SK-N-SH treated with all-trans-retinoic acid at 6 μM for 48 hours (cell line): Measurements from ENCODE around the gene SLC66A3.
A peak's percentile ranks its signal among the peaks of the same experiment; 100 is the strongest.

Source experiments
- ATAC-seq: fragments of 200-7000 bp; cut with Tn5 transposase; 3 replicates; pipeline ENCODE4 v1.9.1; 2020; ENCODE audit warnings: mild to moderate bottlenecking, moderate library complexity
- ARNTL ChIP-seq: fragments of 450-650 bp; formaldehyde crosslinking; IDR thresholded peaks from 2 replicates; pipeline ENCODE4 v1.5.0; 2020; ENCODE audit warnings: low read depth, mild to moderate bottlenecking, moderate library complexity, borderline replicate concordance
- BACH2 ChIP-seq: fragments of 250-450 bp; sonication (Bioruptor Pico); IDR thresholded peaks from 2 replicates; pipeline ENCODE4 v1.9.0; 2021; ENCODE audit warnings: mild to moderate bottlenecking, borderline replicate concordance
- CSRNP3 ChIP-seq: fragments of 250-450 bp; sonication (Bioruptor Pico); IDR thresholded peaks from 2 replicates; pipeline ENCODE4 v1.5.1; 2021; ENCODE audit warnings: mild to moderate bottlenecking, moderate library complexity
- GLIS3 ChIP-seq: fragments of 250-450 bp; sonication (Bioruptor Pico); IDR thresholded peaks from 2 replicates; pipeline ENCODE4 v1.5.0; 2020; ENCODE audit warnings: mild to moderate bottlenecking, moderate library complexity
- ISL1 ChIP-seq: fragments of 250-450 bp; sonication (Bioruptor Pico); IDR thresholded peaks from 2 replicates; pipeline ENCODE4 v2.1.2; 2022; ENCODE audit warnings: mild to moderate bottlenecking, moderate library complexity
- PATZ1 ChIP-seq: fragments of 250-450 bp; sonication (Bioruptor Pico); IDR thresholded peaks from 2 replicates; pipeline ENCODE4 v1.8.0; 2020; ENCODE audit warnings: mild to moderate bottlenecking, moderate library complexity, borderline replicate concordance
- RARB ChIP-seq: fragments of 250-450 bp; sonication (Bioruptor Pico); IDR thresholded peaks from 2 replicates; pipeline ENCODE4 v1.8.0; 2021; ENCODE audit warnings: mild to moderate bottlenecking, moderate library complexity
- SNAI2 ChIP-seq: fragments of 250-450 bp; sonication (Bioruptor Pico); IDR thresholded peaks from 2 replicates; pipeline ENCODE4 v1.5.0; 2020; ENCODE audit warnings: mild to moderate bottlenecking, moderate library complexity
- TSHZ2 ChIP-seq: fragments of 250-450 bp; sonication (Bioruptor Pico); IDR thresholded peaks from 2 replicates; pipeline ENCODE4 v1.5.0; 2020; ENCODE audit warnings: mild to moderate bottlenecking, moderate library complexity
- ZFP30 ChIP-seq: fragments of 450-650 bp; formaldehyde crosslinking; IDR thresholded peaks from 2 replicates; pipeline ENCODE4 v1.5.0; 2022; ENCODE audit warnings: mild to moderate bottlenecking, moderate library complexity
- ZNF565 ChIP-seq: fragments of 450-650 bp; formaldehyde crosslinking; conservative IDR thresholded peaks from 2 replicates; pipeline ENCODE4 v1.5.0; 2020; ENCODE audit warnings: low read depth, mild to moderate bottlenecking, moderate library complexity
- ZNF70 ChIP-seq: fragments of 450-650 bp; formaldehyde crosslinking; IDR thresholded peaks from 2 replicates; pipeline ENCODE4 v1.5.0; 2020; ENCODE audit warnings: mild to moderate bottlenecking, moderate library complexity
- ZNF8 ChIP-seq: fragments of 450-650 bp; formaldehyde crosslinking; IDR thresholded peaks from 2 replicates; pipeline ENCODE4 v1.5.0; 2020; ENCODE audit warnings: mild to moderate bottlenecking, moderate library complexity
- TF ChIP-seq, protein P1 (sequence below): fragments of 250-450 bp; sonication (Bioruptor Pico); IDR thresholded peaks from 2 replicates; pipeline ENCODE4 v1.5.1; 2020; ENCODE audit warnings: low read depth, mild to moderate bottlenecking, moderate library complexity
- TF ChIP-seq, protein P2 (sequence below): fragments of 250-450 bp; sonication (Bioruptor Pico); IDR thresholded peaks from 2 replicates; pipeline ENCODE4 v1.8.0; 2021; ENCODE audit warnings: low read depth, mild to moderate bottlenecking, moderate library complexity, borderline replicate concordance

Gene SLC66A3

DNA sequence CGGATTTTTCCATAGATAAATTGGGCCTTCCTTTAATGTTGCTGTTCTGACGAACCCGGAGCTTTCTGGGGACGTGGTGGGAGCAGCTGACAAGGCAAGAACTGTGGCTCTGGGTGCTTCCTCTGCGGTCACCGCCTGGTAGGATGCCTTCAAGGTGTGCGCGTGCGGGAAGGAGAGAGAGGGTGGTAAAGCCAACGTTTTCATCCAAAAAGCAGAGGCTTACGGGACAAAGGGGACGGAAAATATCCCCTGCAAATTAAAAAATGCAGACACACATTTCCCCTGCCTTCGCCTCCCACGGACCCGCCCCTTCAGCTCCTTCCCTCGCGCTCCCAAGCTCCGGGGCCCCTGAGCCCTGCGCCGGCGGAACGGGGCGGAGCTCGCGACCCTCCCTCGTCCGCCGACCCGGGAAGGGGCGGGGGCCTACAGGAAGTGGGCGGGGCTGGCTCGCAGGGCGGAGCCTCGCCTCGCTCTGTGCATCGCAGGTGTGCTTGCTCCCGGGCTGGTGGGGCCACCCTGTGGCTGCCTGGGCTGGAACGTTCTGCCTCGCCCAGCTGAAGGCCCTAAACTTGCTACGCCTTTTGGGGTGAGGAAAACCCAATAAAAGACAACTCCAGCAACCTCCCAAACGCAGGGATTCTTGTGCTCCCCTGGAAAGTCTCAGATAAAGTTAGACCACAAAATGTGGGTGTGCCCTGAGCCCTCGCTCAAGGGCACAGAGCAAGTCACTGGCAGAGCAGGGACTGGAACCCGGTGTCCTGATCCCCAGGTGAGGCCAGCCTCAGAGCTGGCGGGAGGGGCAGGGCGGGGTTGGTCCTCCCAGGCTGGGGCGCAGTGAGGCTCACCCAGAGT, 25.4 kb upstream of the SLC66A3 start:
- TF ChIP-seq ARNTL (no peak), BACH2 (CRISPR knock-in tag) (no peak), ZNF8 (CRISPR knock-in tag) (no peak), PATZ1 (CRISPR knock-in tag) (no peak)
- ATAC-seq = peak; percentile 53

GRCh38 chr2:11131166-11131920, 23.9 kb upstream of the SLC66A3 start:
- no peak for ATAC-seq
- TF ChIP-seq ISL1 (CRISPR knock-in tag) (no peak), ZNF8 (CRISPR knock-in tag) (no peak), ZFP30 (no peak), ZNF565 (CRISPR knock-in tag) (no peak), ZNF70 (CRISPR knock-in tag) (no peak), PATZ1 (CRISPR knock-in tag) (no peak), GLIS3 (CRISPR knock-in tag) (no peak), SNAI2 (CRISPR knock-in tag) (no peak), CSRNP3 (CRISPR knock-in tag) (no peak), TSHZ2 (CRISPR knock-in tag) (no peak), RARB (CRISPR knock-in tag) (no peak)
- TF ChIP-seq, protein P1, sequence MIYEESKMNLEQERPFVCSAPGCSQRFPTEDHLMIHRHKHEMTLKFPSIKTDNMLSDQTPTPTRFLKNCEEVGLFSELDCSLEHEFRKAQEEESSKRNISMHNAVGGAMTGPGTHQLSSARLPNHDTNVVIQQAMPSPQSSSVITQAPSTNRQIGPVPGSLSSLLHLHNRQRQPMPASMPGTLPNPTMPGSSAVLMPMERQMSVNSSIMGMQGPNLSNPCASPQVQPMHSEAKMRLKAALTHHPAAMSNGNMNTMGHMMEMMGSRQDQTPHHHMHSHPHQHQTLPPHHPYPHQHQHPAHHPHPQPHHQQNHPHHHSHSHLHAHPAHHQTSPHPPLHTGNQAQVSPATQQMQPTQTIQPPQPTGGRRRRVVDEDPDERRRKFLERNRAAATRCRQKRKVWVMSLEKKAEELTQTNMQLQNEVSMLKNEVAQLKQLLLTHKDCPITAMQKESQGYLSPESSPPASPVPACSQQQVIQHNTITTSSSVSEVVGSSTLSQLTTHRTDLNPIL (CRISPR knock-in tag) = no peak
- TF ChIP-seq, protein P2, sequence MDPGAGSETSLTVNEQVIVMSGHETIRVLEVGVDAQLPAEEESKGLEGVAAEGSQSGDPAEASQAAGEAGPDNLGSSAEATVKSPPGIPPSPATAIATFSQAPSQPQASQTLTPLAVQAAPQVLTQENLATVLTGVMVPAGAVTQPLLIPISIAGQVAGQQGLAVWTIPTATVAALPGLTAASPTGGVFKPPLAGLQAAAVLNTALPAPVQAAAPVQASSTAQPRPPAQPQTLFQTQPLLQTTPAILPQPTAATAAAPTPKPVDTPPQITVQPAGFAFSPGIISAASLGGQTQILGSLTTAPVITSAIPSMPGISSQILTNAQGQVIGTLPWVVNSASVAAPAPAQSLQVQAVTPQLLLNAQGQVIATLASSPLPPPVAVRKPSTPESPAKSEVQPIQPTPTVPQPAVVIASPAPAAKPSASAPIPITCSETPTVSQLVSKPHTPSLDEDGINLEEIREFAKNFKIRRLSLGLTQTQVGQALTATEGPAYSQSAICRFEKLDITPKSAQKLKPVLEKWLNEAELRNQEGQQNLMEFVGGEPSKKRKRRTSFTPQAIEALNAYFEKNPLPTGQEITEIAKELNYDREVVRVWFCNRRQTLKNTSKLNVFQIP (CRISPR knock-in tag) = no peak
